ENCODE measurements around the gene MVB12A.

GRCh38 chr19:17429641-17430113, 9.8 kb downstream of the MVB12A start:
- TF ChIP-seq CTCF (IDR thresholded peaks at IDR 0.05) (no peak), POLR2AphosphoS5 (IDR thresholded peaks at IDR 0.05) (no peak)
